ENCODE data around the gene CNOT6L. TPM values are rescaled to one million over a fixed set of nuclear protein-coding genes. Genes with fewer than 3 reads are reported as not detected.

Gene CNOT6L
- total RNA-seq, 2 donors from 2014 or later, result 32.4 to 56.6 TPM

- DNase-seq, result peak; percentile 97
- no peaks in the 10 kb centered on the region for H3K27me3 ChIP-seq
- no peaks in the 10 kb centered on the region for H3K9me3 ChIP-seq
- H3K36me3 ChIP-seq, result no peaks in the 10 kb centered on the region
- peak overlapping the region; percentile 100 for H3K27ac ChIP-seq
- H3K4me3 ChIP-seq, result peak overlapping the region; percentile 90
- no peak for TF ChIP-seq CTCF (IDR thresholded peaks at IDR 0.05)
- H3K4me1 ChIP-seq, result no peaks in the 10 kb centered on the region
- intact Hi-C loops (cut with DNase I), result loop anchor here (5.0 kb wide), 1 partner anchor 42 kb away; the partner anchor contains the start of gene MRPL1
- H3K9ac ChIP-seq (ENCODE audit: low read depth in 2 of 2, low read length in 2 of 2), result peak overlapping the region; percentile 96
Measured at GRCh38 chr4:77819843-77820648, 878 bp upstream of the CNOT6L start.

GRCh38 chr4:77819404-77819842 lies 255 bp upstream of the CNOT6L start:
- no peaks in the 10 kb centered on the region for H3K36me3 ChIP-seq
- TF ChIP-seq CTCF (IDR thresholded peaks at IDR 0.05), result no peak
- DNase-seq, result no peak
- intact Hi-C loops (cut with DNase I), result no loop called here
- H3K9me3 ChIP-seq, result no peaks in the 10 kb centered on the region
- H3K4me3 ChIP-seq, result peak overlapping the region; percentile 90
- H3K4me1 ChIP-seq, result no peaks in the 10 kb centered on the region
- peak overlapping the region; percentile 100 for H3K27ac ChIP-seq
- peak overlapping the region; percentile 96 for H3K9ac ChIP-seq (ENCODE audit: low read depth in 2 of 2, low read length in 2 of 2)
- H3K27me3 ChIP-seq, result no peaks in the 10 kb centered on the region

GRCh38 chr4:77818073-77818601 lies 1.0 kb downstream of the CNOT6L start:
- Histone ChIP-seq H3K9ac (ENCODE audit: low read depth in 2 of 2, low read length in 2 of 2) (peak overlapping the region; percentile 81 to 96), H3K36me3 (no peaks in the 10 kb centered on the region), H3K27ac (peak overlapping the region; percentile 100), H3K4me1 (no peaks in the 10 kb centered on the region), H3K9me3 (no peaks in the 10 kb centered on the region), H3K27me3 (no peaks in the 10 kb centered on the region), H3K4me3 (peak overlapping the region; percentile 90)
- TF ChIP-seq CTCF (IDR thresholded peaks at IDR 0.05), result peak; percentile 35
- intact Hi-C loops (cut with DNase I), result no loop called here
- DNase-seq, result peak; percentile 84

GRCh38 chr4:77817304-77818072 lies 1.7 kb downstream of the CNOT6L start:
- H3K27me3 ChIP-seq, result no peaks in the 10 kb centered on the region
- H3K4me1 ChIP-seq, result no peaks in the 10 kb centered on the region
- DNase-seq, result peak; percentile 47
- no peaks in the 10 kb centered on the region for H3K9me3 ChIP-seq
- peak overlapping the region; percentile 90 for H3K4me3 ChIP-seq
- H3K36me3 ChIP-seq, result no peaks in the 10 kb centered on the region
- intact Hi-C loops (cut with DNase I), result no loop called here
- peak overlapping the region; percentile 100 for H3K27ac ChIP-seq
- H3K9ac ChIP-seq (ENCODE audit: low read depth in 2 of 2, low read length in 2 of 2), result peak overlapping the region; percentile 81 to 96
- TF ChIP-seq CTCF (IDR thresholded peaks at IDR 0.05), result no peak

- no peak for DNase-seq
- H3K4me1 ChIP-seq, result no peaks in the 10 kb centered on the region
- H3K9me3 ChIP-seq, result no peaks in the 10 kb centered on the region
- intact Hi-C loops (cut with DNase I), result no loop called here
- H3K4me3 ChIP-seq, result no peak overlapping the region
- no peak for TF ChIP-seq CTCF (IDR thresholded peaks at IDR 0.05)
- no peak overlapping the region for H3K27ac ChIP-seq
- no peaks in the 10 kb centered on the region for H3K36me3 ChIP-seq
- no peak overlapping the region for H3K9ac ChIP-seq (ENCODE audit: low read depth in 2 of 2, low read length in 2 of 2)
- no peaks in the 10 kb centered on the region for H3K27me3 ChIP-seq
Measured at GRCh38 chr4:77816546-77816945, 2.6 kb downstream of the CNOT6L start.

Data from colonic mucosa (tissue), 4 donors.